PC-3 (cell line): Measurements from ENCODE around the gene UBE2E1. TPM values are rescaled to one million over a fixed set of nuclear protein-coding genes. Genes with fewer than 3 reads are reported as not detected.

Source experiments
- ATAC-seq: fragments of 200-7000 bp; cut with Tn5 transposase; 2 replicates; pipeline ENCODE4 v1.9.1; 2020; ENCODE audit warnings: mild to moderate bottlenecking, moderate library complexity
- BruUV-seq: library from RNA; stranded (reverse); fragments of 400-500 nt; replicated peaks from 2 replicates; lab custom pipeline; 2021; lab: Mats Ljungman, UMichigan
- CTCF ChIA-PET: fragments of 300-600 bp; sonication (Branson Sonifier 250); formaldehyde crosslinking; loops from one replicate; lab custom pipeline; 2022; ENCODE audit warnings: antibody characterized with exemption; lab: Charles Lee
- POLR2A ChIA-PET: fragments of 300-600 bp; sonication (Branson Sonifier 250); formaldehyde crosslinking; loops from one replicate; lab custom pipeline; 2022; ENCODE audit warnings: antibody characterized with exemption; ENCODE audit not compliant: unreplicated experiment; lab: Charles Lee
- DNase-seq: peaks from one replicate; pipeline ENCODE4 v3.0.0-alpha.2; 2015
- H2AFZ ChIP-seq: fragments of 300-600 bp; sonication (generic); 2 replicates; pipeline ENCODE4 v1.6.0; 2016; ENCODE audit warnings: antibody characterized with exemption, low read length
- H3F3A ChIP-seq: fragments of 300-600 bp; sonication (generic); one replicate; pipeline ENCODE4 v1.6.0; 2017; ENCODE audit warnings: antibody characterized with exemption, low read length, control low read depth, mild to moderate bottlenecking; ENCODE audit not compliant: unreplicated experiment
- H3K27ac ChIP-seq: fragments of 300-600 bp; sonication (generic); 2 replicates; pipeline ENCODE4 v1.5.1; 2016; ENCODE audit warnings: mild to moderate bottlenecking, low read length
- H3K27me3 ChIP-seq: fragments of 300-600 bp; sonication (generic); 2 replicates; pipeline ENCODE4 v1.6.1; 2016; ENCODE audit warnings: low read length, mixed read lengths
- H3K36me3 ChIP-seq: fragments of 300-600 bp; sonication (generic); 2 replicates; pipeline ENCODE4 v1.6.1; 2016; ENCODE audit warnings: low read depth, mixed run types, low read length, mixed read lengths
- H3K4me1 ChIP-seq: fragments of 300-600 bp; sonication (generic); 2 replicates; pipeline ENCODE4 v1.5.1; 2016; ENCODE audit warnings: low read length; ENCODE audit not compliant: insufficient read depth
- H3K4me2 ChIP-seq: fragments of 300-600 bp; sonication (generic); 2 replicates; pipeline ENCODE4 v1.6.0; 2016; ENCODE audit warnings: low read length
- H3K4me3 ChIP-seq: fragments of 300-600 bp; sonication (generic); 2 replicates; pipeline ENCODE4 v1.5.1; 2016; ENCODE audit warnings: mild to moderate bottlenecking, low read length, mixed read lengths
- H3K79me2 ChIP-seq: fragments of 300-600 bp; sonication (generic); 2 replicates; pipeline ENCODE4 v1.6.1; 2017; ENCODE audit warnings: low read length, mixed read lengths
- H3K9ac ChIP-seq: fragments of 300-600 bp; sonication (generic); 2 replicates; pipeline ENCODE4 v1.6.0; 2016; ENCODE audit warnings: mild to moderate bottlenecking, low read length
- H3K9me2 ChIP-seq: fragments of 300-600 bp; sonication (generic); replicated peaks from 2 replicates; pipeline ENCODE4 v1.6.1; 2016; ENCODE audit warnings: mixed run types, low read length, mixed read lengths
- H3K9me3 ChIP-seq: fragments of 300-600 bp; sonication (generic); 2 replicates; pipeline ENCODE4 v1.6.1; 2016; ENCODE audit warnings: low read length, mixed read lengths
- H4K20me1 ChIP-seq: fragments of 300-600 bp; sonication (generic); 2 replicates; pipeline ENCODE4 v1.6.1; 2016; ENCODE audit warnings: low read length, mixed read lengths
- EZH2 ChIP-seq: fragments of 300-600 bp; sonication (generic); IDR thresholded peaks from one replicate; pipeline ENCODE4 v1.6.1; 2017; ENCODE audit warnings: antibody characterized with exemption, mild to moderate bottlenecking, low read length; ENCODE audit not compliant: unreplicated experiment
- EZH2phosphoT487 ChIP-seq: fragments of 300-600 bp; sonication (generic); IDR thresholded peaks from 2 replicates; pipeline ENCODE4 v1.6.1; 2018; ENCODE audit warnings: mild to moderate bottlenecking, antibody characterized with exemption, low read length, borderline replicate concordance
- intact Hi-C: fragments of 100-400 bp; cut with micrococcal nuclease; formaldehyde crosslinking; loops from 2 replicates; pipeline ENCODE4 v1.9.0; 2023
- total RNA-seq: library from RNA; depleted of rRNA; stranded (reverse); fragments of >200 nt; gene quantifications from 2 replicates; pipeline ENCODE4 v1.2.3, GENCODE V29; 2014
- TF ChIP-seq, protein P1 (sequence below): fragments of 300-600 bp; sonication (generic); conservative IDR thresholded peaks from 2 replicates; pipeline ENCODE4 v1.5.1; 2017; ENCODE audit warnings: antibody characterized with exemption, low read depth, mild to moderate bottlenecking, low read length

UBE2E1 gene
- total RNA-seq, 1 experiment from 2014 or later = 117 TPM

DNA sequence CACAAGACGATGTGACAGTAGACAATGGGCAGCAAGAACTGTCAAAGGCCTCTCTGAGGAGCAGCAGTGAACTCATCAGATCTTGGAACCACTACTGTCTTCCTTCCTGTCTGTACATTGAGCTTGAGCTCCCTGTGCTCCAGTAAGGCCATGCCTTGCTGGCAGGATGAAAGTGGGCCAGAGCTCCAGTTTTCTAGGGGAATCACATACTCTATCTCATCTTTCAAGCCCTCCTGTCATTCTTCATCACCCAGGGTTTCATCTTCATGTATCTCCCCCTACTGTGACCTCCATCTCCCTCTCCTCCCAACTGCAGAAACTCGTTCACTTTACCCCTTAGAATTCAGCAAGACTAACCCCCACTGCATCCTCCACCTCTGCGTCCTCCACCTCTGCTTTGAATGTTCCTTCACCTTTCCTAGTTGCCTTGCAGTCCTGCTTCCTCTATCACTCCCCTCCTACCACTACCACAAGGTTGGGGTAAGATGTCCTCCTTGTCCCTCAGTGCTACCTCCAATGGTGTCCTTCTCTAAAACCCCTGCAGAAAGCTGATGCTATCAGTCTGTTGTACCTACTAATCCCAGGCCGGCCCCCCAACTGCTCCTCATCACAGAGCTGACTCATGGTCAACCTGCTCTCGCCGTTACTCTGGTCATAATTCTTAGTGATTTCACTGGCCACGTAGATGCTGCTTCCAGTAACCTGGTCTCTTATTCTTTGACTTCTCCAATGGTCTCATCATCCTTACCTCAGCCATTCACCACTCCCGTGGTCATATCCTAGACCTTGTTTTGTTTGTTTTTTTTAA, 88.7 kb downstream of the UBE2E1 start:
- Histone ChIP-seq H3K4me2 (no peak overlapping the region), H3K9me3 (no peaks in the 10 kb centered on the region), H3K79me2 (no peaks in the 10 kb centered on the region), H3K9me2 (no peaks in the 10 kb centered on the region), H3K4me1 (0 out of 2 replicates have a peak, but pooled peaks cover under 1% of the 10 kb centered on the region), H4K20me1 (no peaks in the 10 kb centered on the region; the same call in none of the 2 replicates), H3K27ac (no peak overlapping the region), H3K36me3 (peaks cover 44% of the 10 kb centered on the region; the same call in 1 of the 2 replicates), H2AFZ (no peak overlapping the region), H3K27me3 (no peaks in the 10 kb centered on the region), H3F3A (no peaks in the 10 kb centered on the region), H3K4me3 (no peak overlapping the region), H3K9ac (no peak overlapping the region)
- BruUV-seq = no TSS peak
- DNase-seq (no peak), ATAC-seq (no peak)
- intact Hi-C loops = no loop called here
- TF ChIP-seq, protein P1, sequence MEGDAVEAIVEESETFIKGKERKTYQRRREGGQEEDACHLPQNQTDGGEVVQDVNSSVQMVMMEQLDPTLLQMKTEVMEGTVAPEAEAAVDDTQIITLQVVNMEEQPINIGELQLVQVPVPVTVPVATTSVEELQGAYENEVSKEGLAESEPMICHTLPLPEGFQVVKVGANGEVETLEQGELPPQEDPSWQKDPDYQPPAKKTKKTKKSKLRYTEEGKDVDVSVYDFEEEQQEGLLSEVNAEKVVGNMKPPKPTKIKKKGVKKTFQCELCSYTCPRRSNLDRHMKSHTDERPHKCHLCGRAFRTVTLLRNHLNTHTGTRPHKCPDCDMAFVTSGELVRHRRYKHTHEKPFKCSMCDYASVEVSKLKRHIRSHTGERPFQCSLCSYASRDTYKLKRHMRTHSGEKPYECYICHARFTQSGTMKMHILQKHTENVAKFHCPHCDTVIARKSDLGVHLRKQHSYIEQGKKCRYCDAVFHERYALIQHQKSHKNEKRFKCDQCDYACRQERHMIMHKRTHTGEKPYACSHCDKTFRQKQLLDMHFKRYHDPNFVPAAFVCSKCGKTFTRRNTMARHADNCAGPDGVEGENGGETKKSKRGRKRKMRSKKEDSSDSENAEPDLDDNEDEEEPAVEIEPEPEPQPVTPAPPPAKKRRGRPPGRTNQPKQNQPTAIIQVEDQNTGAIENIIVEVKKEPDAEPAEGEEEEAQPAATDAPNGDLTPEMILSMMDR = no peak
- TF ChIP-seq EZH2phosphoT487 (no peak), EZH2 (no peak)
- ChIA-PET CTCF (interaction anchor here (0.7 kb wide), 1 partner anchor 11 kb away, joined by 5 read pairs; no protein-coding TSS in a partner anchor), POLR2A (interaction anchor here (0.6 kb wide), 1 partner anchor 22 kb away, joined by 6 read pairs; the partner anchor contains the start of genes NKIRAS1 and RPL15)

DNA sequence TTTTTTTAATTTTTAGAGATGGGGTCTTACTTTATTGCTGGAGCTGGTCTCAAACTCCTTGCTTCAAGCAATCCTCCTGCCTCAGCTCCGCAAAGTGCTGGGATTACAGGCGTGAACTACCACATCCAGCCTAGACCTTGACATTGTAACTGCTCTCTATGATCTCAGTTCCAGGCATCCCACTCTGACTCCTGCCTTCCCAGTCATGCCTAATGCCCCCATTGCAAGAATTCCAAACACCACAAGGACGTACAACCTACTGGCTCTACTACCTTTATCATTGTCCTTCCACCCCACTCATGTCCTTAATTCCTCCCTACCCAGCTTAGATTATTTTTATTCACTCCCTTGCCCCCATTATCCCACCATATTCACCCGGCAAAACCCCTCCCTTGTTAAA, 89.4 kb downstream of the UBE2E1 start:
- Histone ChIP-seq H3K27me3 (no peaks in the 10 kb centered on the region), H3K36me3 (peaks cover 41% of the 10 kb centered on the region; the same call in 1 of the 2 replicates), H3F3A (no peaks in the 10 kb centered on the region), H3K9me2 (no peaks in the 10 kb centered on the region), H3K9me3 (no peaks in the 10 kb centered on the region), H3K27ac (no peak overlapping the region), H4K20me1 (no peaks in the 10 kb centered on the region; the same call in none of the 2 replicates), H2AFZ (no peak overlapping the region), H3K4me2 (no peak overlapping the region), H3K79me2 (no peaks in the 10 kb centered on the region), H3K9ac (no peak overlapping the region), H3K4me1 (no peaks in the 10 kb centered on the region), H3K4me3 (no peak overlapping the region)
- no peak for DNase-seq
- intact Hi-C loops = no loop called here
- CTCF ChIA-PET = no interaction called here
- ATAC-seq = no peak
- TF ChIP-seq EZH2phosphoT487 (no peak), EZH2 (no peak)
- TF ChIP-seq, protein P1 = no peak
- BruUV-seq = no TSS peak
- POLR2A ChIA-PET = no interaction called here

DNA sequence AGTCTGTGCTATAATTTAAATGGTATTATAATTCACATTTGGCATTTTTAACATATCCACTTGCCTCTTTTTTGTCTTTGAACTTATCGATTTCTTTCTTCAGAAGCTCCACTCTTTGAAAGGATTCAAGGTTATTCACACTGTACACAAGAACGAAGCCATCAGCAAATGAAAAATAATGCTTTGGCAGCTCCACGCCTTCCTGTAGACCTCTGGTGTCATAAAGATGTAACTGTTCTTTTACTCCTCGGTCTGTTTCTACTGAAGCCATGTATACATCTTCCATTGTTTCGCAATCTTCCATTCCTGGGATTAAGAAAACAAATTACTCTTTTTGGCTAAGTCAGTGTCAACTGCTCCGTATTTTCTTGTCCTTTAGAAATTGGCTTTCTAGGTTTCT, 95.0 kb downstream of the UBE2E1 start:
- intact Hi-C loops = no loop called here
- TF ChIP-seq, protein P1 = no peak
- TF ChIP-seq EZH2phosphoT487 (no peak), EZH2 (no peak)
- H3K79me2 ChIP-seq = no peaks in the 10 kb centered on the region
- no peaks in the 10 kb centered on the region for H3K4me1 ChIP-seq
- ATAC-seq = peak; percentile 37; the same call in 1 of the 2 replicates
- no peak overlapping the region for H3K27ac ChIP-seq
- H3K9me3 ChIP-seq = no peaks in the 10 kb centered on the region
- no peaks in the 10 kb centered on the region for H3K27me3 ChIP-seq
- peaks cover 13% of the 10 kb centered on the region; the same call in 1 of the 2 replicates for H3K36me3 ChIP-seq
- H2AFZ ChIP-seq = no peak overlapping the region
- no peak for DNase-seq
- CTCF ChIA-PET = no interaction called here
- no peak overlapping the region for H3K4me2 ChIP-seq
- H3K4me3 ChIP-seq = no peak overlapping the region
- H4K20me1 ChIP-seq = no peaks in the 10 kb centered on the region
- H3F3A ChIP-seq = no peaks in the 10 kb centered on the region
- no TSS peak for BruUV-seq
- H3K9ac ChIP-seq = no peak overlapping the region
- no peaks in the 10 kb centered on the region for H3K9me2 ChIP-seq
- POLR2A ChIA-PET = no interaction called here
